Esophagus muscularis mucosa (tissue), 4 donors: ENCODE measurements around the gene BMS1.
"Not testable (repeated sequence)": the region's sequence is repeated elsewhere in the genome, so short reads cannot be mapped to it uniquely, and the experiment has no call there.

ENCODE experiments used
- EP300 ChIP-seq: sonication (generic); formaldehyde crosslinking; IDR thresholded peaks from one replicate; pipeline ENCODE4 v1.6.1; 2017; ENCODE audit warnings: antibody characterized with exemption
- POLR2A ChIP-seq: fragments of 450-650 bp; IDR thresholded peaks from one replicate; pipeline ENCODE4 v1.6.1; 2017; ENCODE audit warnings: antibody characterized with exemption, moderate library complexity, mild to moderate bottlenecking, low read depth
- POLR2AphosphoS5 ChIP-seq, 2 donors: sonication (generic); formaldehyde crosslinking; IDR thresholded peaks; one replicate each; pipeline ENCODE4 v1.6.1; 2017; ENCODE audit warnings: antibody characterized with exemption in 2 of 2
- TF ChIP-seq, protein P1 (sequence below), 3 experiments: fragments of 200-600 bp in 2 of 3; fragments of 450-650 bp in 1 of 3; sonication (generic) in 2 of 3; IDR thresholded peaks; one replicate each; pipeline ENCODE4 v1.5.1; 2017 to 2019; ENCODE audit warnings: antibody characterized with exemption in 3 of 3, mild to moderate bottlenecking in 2 of 3, moderate library complexity in 1 of 3

DNA sequence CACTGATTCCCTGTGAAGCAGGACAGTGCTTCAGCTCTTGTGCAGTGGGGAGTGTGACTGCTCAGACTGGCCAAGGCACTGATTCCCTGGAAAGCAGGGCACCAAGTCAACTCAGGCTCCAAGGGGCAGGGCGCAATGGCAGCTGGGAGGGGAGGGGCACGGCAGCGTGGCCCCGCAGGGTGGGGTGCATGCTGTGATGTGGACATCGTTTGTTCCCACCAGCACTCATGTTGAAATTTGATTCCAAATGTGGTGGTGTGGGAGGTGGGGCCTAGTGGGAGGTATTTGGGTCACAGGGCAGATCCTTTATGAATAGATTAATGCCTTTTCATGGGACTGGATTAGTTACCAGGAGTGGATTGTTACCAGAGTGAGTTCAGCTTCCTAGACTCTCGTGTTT, 44.2 kb downstream of the BMS1 start:
- TF ChIP-seq, protein P1, sequence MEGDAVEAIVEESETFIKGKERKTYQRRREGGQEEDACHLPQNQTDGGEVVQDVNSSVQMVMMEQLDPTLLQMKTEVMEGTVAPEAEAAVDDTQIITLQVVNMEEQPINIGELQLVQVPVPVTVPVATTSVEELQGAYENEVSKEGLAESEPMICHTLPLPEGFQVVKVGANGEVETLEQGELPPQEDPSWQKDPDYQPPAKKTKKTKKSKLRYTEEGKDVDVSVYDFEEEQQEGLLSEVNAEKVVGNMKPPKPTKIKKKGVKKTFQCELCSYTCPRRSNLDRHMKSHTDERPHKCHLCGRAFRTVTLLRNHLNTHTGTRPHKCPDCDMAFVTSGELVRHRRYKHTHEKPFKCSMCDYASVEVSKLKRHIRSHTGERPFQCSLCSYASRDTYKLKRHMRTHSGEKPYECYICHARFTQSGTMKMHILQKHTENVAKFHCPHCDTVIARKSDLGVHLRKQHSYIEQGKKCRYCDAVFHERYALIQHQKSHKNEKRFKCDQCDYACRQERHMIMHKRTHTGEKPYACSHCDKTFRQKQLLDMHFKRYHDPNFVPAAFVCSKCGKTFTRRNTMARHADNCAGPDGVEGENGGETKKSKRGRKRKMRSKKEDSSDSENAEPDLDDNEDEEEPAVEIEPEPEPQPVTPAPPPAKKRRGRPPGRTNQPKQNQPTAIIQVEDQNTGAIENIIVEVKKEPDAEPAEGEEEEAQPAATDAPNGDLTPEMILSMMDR (IDR thresholded peaks at IDR 0.05), result not testable (repeated sequence)
- TF ChIP-seq POLR2A; POLR2AphosphoS5 (IDR thresholded peaks at IDR 0.05); EP300: not testable (repeated sequence)
